Small intestine (tissue), 7 donors: ENCODE data around the gene DGKA. TPM values are rescaled to one million over a fixed set of nuclear protein-coding genes. Genes with fewer than 3 reads are reported as not detected.

Experiments used
- DNase-seq, 2 donors: peaks; one replicate each; pipeline versions ENCODE4 v3.0.0 to v3.0.0-alpha.2; 2013
- FAIRE-seq: peaks from 2 replicates; lab custom pipeline; 2012; peaks lifted over from hg19 to GRCh38; lab: Jason Lieb, UNC
- H3K27ac ChIP-seq, 3 donors: one replicate each; pipeline ENCODE4 v1.5.1; 2013; ENCODE audit warnings: low read length in 2 of 3, mild to moderate bottlenecking in 2 of 3, control low read depth in 1 of 3, inconsistent platforms in 1 of 3, low read depth in 1 of 3, moderate library complexity in 1 of 3
- H3K27me3 ChIP-seq, 3 donors: one replicate each; pipeline ENCODE4 v1.6.1; 2013; ENCODE audit warnings: low read length in 3 of 3, inconsistent platforms in 1 of 3; ENCODE audit not compliant: control insufficient read depth in 3 of 3, insufficient read depth in 3 of 3
- H3K36me3 ChIP-seq, 3 donors: one replicate each; pipeline ENCODE4 v1.6.1; 2013; ENCODE audit warnings: low read length in 3 of 3, inconsistent platforms in 1 of 3, low read depth in 1 of 3, mild to moderate bottlenecking in 1 of 3, moderate library complexity in 1 of 3; ENCODE audit not compliant: control insufficient read depth in 3 of 3, insufficient read depth in 2 of 3
- H3K4me1 ChIP-seq, 3 donors: one replicate each; pipeline ENCODE4 v1.6.1; 2013; ENCODE audit warnings: low read length in 2 of 3, inconsistent platforms in 1 of 3, low read depth in 1 of 3, mild to moderate bottlenecking in 1 of 3, moderate library complexity in 1 of 3; ENCODE audit not compliant: control insufficient read depth in 3 of 3, insufficient read depth in 2 of 3
- H3K4me3 ChIP-seq, 3 donors: one replicate each; pipeline ENCODE4 v1.5.1; 2013; ENCODE audit warnings: low read length in 3 of 3, control low read depth in 1 of 3, inconsistent platforms in 1 of 3, low read depth in 1 of 3, mild to moderate bottlenecking in 1 of 3, moderate library complexity in 1 of 3
- H3K9me3 ChIP-seq, 2 donors: one replicate each; pipeline ENCODE4 v1.6.1; 2013; ENCODE audit warnings: low read depth in 1 of 2, low read length in 1 of 2; ENCODE audit not compliant: control insufficient read depth in 2 of 2, insufficient read depth in 1 of 2
- WGBS, 3 donors: extraction: QIAGEN DNeasy Blood & Tissue Kit; methylation state at CpG; one replicate each; pipeline ENCODE4 v1.1.7; 2013; 5-methylcytosine and 5-hydroxymethylcytosine counted together
- polyA plus RNA-seq, 4 donors: library from polyadenylated mRNA; stranded (reverse) in 3 of 4; unstranded in 1 of 4; fragments of 200-250 nt in 3 of 4; fragments of 120-200 nt in 1 of 4; gene quantifications; one replicate each; pipeline versions ENCODE4 v1.2.1 to v1.2.3, GENCODE V29; 2013
- donor health status: healthy with polysubstance abuse.
- donor health status: control.
- donor health status: control.
- donor health status: Bipolar disorder and iron deficiency.
- donor health status: healthy.

Gene DGKA
- polyA plus RNA-seq, 4 donors = 14.4 to 386 (median 180) TPM

GRCh38 chr12:55925870-55926737 lies 4.9 kb upstream of the DGKA start:
- FAIRE-seq = no peak
- no peaks in the 10 kb centered on the region for H3K27me3 ChIP-seq
- peak overlapping the region; percentile 88 to 91 (median 89) for H3K4me3 ChIP-seq
- H3K27ac ChIP-seq = peak overlapping the region; percentile 94 to 99 (median 96)
- H3K9me3 ChIP-seq = no peaks in the 10 kb centered on the region
- 7 to 11% (median 7%) methylated on average over 10 of the region's 10 CpGs for whole genome bisulfite sequencing, 3 donors
- peaks cover 0 to 5% (median 1%) of the 10 kb centered on the region in 3 donors for H3K36me3 ChIP-seq
- peaks cover 4 to 35% (median 6%) of the 10 kb centered on the region in 3 donors for H3K4me1 ChIP-seq
- DNase-seq = no peak

- peaks cover 4 to 41% (median 6%) of the 10 kb centered on the region in 3 donors for H3K4me1 ChIP-seq
- DNase-seq (peak; percentile 92 to 97), FAIRE-seq (no peak)
- peaks cover 0 to 3% (median 1%) of the 10 kb centered on the region in 3 donors for H3K36me3 ChIP-seq
- 0 to 1% (median 0%) methylated on average over 40 to 42 of the region's 42 CpGs for WGBS, 3 donors
- no peaks in the 10 kb centered on the region for H3K9me3 ChIP-seq
- peak overlapping the region; percentile 88 to 91 (median 89) for H3K4me3 ChIP-seq
- no peaks in the 10 kb centered on the region for H3K27me3 ChIP-seq
- H3K27ac ChIP-seq = peak overlapping the region; percentile 94 to 99 (median 96)
Observed at GRCh38 chr12:55926738-55927587, 4.0 kb upstream of the DGKA start.

GRCh38 chr12:55927588-55928502 lies 3.1 kb upstream of the DGKA start, which contains the start of gene PYM1:
TSS of gene PYM1 (minus strand) at chr12:55927894. CDS start at chr12:55927761, 133 bp downstream.
- Histone ChIP-seq H3K27ac (peak within 1 kb of the TSS; percentile 94 to 99 (median 96)), H3K27me3 (no peaks in the 10 kb centered on the region), H3K36me3 (peaks cover 0 to 3% (median 1%) of the 10 kb centered on the region in 3 donors), H3K4me1 (peaks cover 4 to 48% (median 9%) of the 10 kb centered on the region in 3 donors), H3K4me3 (peak within 1 kb of the TSS; percentile 88 to 91 (median 89)), H3K9me3 (no peaks in the 10 kb centered on the region)
- peak; percentile 84 to 93 for DNase-seq
- no peak for FAIRE-seq
- 0 to 4% (median 1%) methylated on average over 45 to 49 of the region's 49 CpGs for WGBS, 3 donors

- DNase-seq = peak in 1 of 2 donors; percentile 70
- peaks cover 0 to 1% (median 0%) of the 10 kb centered on the region in 3 donors for H3K36me3 ChIP-seq
- peaks cover 4 to 61% (median 17%) of the 10 kb centered on the region in 3 donors for H3K4me1 ChIP-seq
- WGBS, 3 donors = 16 to 31% (median 23%) methylated on average over 8 of the region's 8 CpGs
- peak overlapping the region; percentile 83 to 99 (median 86) for H3K27ac ChIP-seq
- no peak for FAIRE-seq
- no peaks in the 10 kb centered on the region for H3K9me3 ChIP-seq
- H3K4me3 ChIP-seq = no peak overlapping the region
- H3K27me3 ChIP-seq = no peaks in the 10 kb centered on the region
Observed at GRCh38 chr12:55929306-55929791, 1.6 kb upstream of the DGKA start.

GRCh38 chr12:55931317-55931779 lies 386 bp downstream of the DGKA start:
- peak overlapping the region; percentile 60 to 91 (median 90) for H3K4me3 ChIP-seq
- peaks cover 7 to 53% (median 14%) of the 10 kb centered on the region in 3 donors for H3K4me1 ChIP-seq
- 0 to 8% (median 3%) methylated on average over 10 of the region's 10 CpGs for WGBS, 3 donors
- H3K27ac ChIP-seq = peak overlapping the region; percentile 86 to 98 (median 94)
- peak; percentile 66 to 91 for DNase-seq
- peaks cover 0 to 16% (median 0%) of the 10 kb centered on the region in 3 donors for H3K27me3 ChIP-seq
- FAIRE-seq = no peak
- peaks cover 0 to 2% (median 0%) of the 10 kb centered on the region in 3 donors for H3K36me3 ChIP-seq
- no peaks in the 10 kb centered on the region for H3K9me3 ChIP-seq

- H3K27ac ChIP-seq = peak overlapping the region; percentile 86 to 98 (median 94)
- H3K27me3 ChIP-seq = peaks cover 0 to 21% (median 0%) of the 10 kb centered on the region in 3 donors
- H3K9me3 ChIP-seq = no peaks in the 10 kb centered on the region
- no peak for FAIRE-seq
- WGBS, 3 donors = 0% methylated on average over 50 to 60 of the region's 60 CpGs
- H3K4me3 ChIP-seq = peak overlapping the region; percentile 60 to 91 (median 90)
- peak in 1 of 2 donors; percentile 61 for DNase-seq
- peaks cover 0 to 2% (median 0%) of the 10 kb centered on the region in 3 donors for H3K36me3 ChIP-seq
- H3K4me1 ChIP-seq = peaks cover 7 to 53% (median 14%) of the 10 kb centered on the region in 3 donors
Observed at GRCh38 chr12:55931780-55932550, 1.0 kb downstream of the DGKA start.

GRCh38 chr12:55932551-55932910 lies 1.6 kb downstream of the DGKA start:
- peaks cover 0 to 21% (median 0%) of the 10 kb centered on the region in 3 donors for H3K27me3 ChIP-seq
- H3K27ac ChIP-seq = peak overlapping the region; percentile 36 to 98 (median 94)
- 3 to 5% (median 3%) methylated on average over 4 of the region's 4 CpGs for WGBS, 3 donors
- DNase-seq (peak; percentile 48 to 53), FAIRE-seq (no peak)
- peak overlapping the region; percentile 60 to 91 (median 90) for H3K4me3 ChIP-seq
- peaks cover 0 to 2% (median 2%) of the 10 kb centered on the region in 3 donors for H3K36me3 ChIP-seq
- peaks cover 12 to 53% (median 14%) of the 10 kb centered on the region in 3 donors for H3K4me1 ChIP-seq
- no peaks in the 10 kb centered on the region for H3K9me3 ChIP-seq
